Measurements from ENCODE around the gene SLC38A1.
"Not testable (repeated sequence)": the region's sequence is repeated elsewhere in the genome, so short reads cannot be mapped to it uniquely, and the experiment has no call there.

SLC38A1 gene

GRCh38 chr12:46201284-46201789 is 67.5 kb downstream of the SLC38A1 start:
- DNase-seq, result no peak

DNA sequence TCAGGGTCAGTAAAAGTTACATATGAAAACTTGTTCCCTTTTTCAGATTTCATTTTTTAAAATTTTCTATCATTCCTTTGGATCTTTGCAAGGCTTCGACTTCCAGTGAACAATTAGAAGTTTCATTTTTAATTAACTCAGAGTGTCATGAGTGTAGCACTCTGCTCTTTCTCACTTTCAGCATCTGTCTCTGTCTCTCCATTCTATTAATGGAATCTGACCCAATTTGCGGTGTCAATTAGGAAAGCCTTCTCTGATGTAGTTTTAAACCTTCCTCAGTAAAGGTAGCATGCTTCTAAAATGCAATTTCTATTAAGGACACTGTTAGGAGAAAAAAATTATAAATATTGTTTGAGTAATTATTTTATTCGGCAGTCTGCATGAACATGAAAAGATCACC is 68.3 kb downstream of the SLC38A1 start:
- no peak for DNase-seq

DNA sequence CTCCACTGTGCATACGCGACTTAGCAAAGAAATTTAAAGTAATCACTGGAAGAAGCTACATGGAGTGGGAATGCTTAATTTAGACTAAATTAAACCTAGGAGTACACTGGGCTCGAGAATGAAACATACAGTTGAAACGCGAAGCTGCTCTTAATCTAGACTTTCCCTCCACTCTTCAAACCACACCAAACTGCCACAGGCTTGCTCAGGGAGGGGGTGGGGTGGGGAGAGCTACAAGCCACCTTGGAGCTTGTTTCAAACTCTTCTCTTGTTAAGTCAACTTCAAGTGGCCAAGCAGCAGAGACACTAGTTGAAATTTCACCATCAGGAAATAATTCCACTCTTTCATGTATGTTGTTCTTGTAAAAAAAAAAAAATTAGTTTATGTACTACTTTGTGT is 69.9 kb downstream of the SLC38A1 start:
- no peak for DNase-seq

GRCh38 chr12:46197883-46198282 is 71.0 kb downstream of the SLC38A1 start:
- DNase-seq, result no peak

- not testable (repeated sequence) for DNase-seq
Measured at GRCh38 chr12:46190533-46190932, 78.3 kb downstream of the SLC38A1 start.

GRCh38 chr12:46188170-46188569 is 80.7 kb downstream of the SLC38A1 start:
- DNase-seq, result no peak

GRCh38 chr12:46187023-46187422 is 81.8 kb downstream of the SLC38A1 start:
- no peak for DNase-seq

GRCh38 chr12:46186088-46186487 is 82.8 kb downstream of the SLC38A1 start:
- DNase-seq, result no peak

DNA sequence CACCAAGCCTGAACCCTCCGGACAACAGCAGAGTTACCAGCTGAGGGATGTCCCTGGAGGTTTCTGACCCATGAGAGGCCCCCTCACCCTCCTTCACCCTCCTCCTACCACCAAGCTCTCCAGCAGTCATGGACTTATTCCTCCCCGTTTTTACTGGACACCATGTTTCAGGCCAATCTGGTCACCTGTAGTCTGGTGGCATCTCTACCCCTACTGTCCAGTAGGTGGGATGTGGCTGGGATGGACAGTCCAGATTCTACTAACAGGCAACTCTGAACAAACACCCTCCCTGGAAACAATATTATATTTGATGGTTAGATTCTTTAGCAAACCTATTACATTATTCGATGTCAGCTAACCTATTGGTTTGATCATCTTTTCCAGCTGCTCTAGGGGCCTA is 83.2 kb downstream of the SLC38A1 start:
- DNase-seq, result no peak

DNA sequence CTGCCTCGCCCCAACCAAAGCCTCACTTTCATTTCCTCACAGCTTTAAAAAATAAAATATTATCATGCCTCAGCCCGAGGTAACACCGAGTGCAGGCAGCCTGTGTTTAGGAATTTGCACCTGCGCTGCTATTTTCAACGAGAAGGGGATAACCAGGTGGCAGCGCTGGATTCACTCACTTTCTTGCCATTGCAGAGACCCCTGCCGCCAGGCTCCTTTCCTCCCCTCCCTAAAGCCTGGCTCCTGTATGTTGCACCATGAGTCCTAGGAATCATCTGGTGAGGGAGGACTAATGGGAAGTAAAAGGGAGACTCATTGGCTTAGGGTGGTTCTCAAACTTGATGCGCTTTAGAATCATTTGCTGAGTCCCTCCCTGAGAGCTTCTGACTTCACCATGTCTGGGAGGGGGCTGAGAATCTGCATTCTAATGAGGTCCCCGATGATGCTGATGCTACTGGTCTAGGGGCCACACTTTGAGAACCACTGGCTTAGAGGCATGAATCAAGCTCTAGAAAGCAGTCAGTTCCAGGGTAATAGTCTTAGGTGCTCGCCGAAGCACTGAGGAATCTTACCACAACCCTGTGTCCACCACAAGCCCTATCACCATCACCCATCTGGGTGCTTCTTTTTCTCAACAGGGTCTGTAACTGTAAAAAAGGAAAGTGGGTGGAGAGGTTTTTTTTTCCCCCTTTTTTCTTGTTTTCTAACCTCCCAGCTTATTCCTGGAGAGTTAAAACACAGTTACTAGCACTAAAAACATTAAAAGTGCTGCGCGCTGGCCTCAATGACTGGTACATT is 83.8 kb downstream of the SLC38A1 start:
- DNase-seq, result no peak

GRCh38 chr12:46183112-46183511 is 85.7 kb downstream of the SLC38A1 start:
- DNase-seq, result no peak

- no peak for DNase-seq
Measured at GRCh38 chr12:46181465-46181864, 87.4 kb downstream of the SLC38A1 start.

DNA sequence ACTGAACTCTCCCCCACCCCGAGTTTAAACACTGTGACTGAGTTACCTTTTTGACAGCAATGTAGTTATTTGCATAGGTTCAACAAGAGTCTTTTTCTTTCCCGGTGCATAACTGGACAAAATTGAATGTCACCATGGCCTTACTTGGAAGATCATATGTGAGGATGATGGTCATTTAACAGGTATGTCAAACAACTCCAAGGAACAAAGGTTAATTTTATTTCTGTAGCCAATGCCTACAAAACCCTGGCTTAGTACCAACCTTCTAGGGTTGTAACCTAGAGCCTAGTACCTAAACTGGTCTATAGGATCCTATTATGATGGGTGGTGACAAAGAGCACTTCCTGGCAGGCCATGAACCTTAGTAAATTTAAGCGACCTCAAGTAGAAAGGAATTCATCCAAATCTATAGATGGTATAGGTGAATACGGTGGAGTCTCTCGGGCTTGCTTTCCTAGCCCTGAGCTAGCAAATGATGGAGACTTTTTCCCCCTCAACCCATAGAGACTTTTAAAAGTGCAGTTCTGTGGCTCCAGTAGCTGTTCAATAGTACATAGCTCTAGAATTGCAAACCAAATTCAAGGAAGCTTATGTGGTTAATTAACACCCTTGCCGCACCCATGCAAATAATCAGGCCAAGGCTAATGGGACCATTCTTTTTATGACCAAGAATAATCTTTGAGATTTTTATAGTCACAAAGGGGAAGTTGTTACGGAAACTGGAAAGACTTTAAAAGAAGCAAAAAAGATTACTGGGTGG is 89.0 kb downstream of the SLC38A1 start:
- DNase-seq, result no peak

DNA sequence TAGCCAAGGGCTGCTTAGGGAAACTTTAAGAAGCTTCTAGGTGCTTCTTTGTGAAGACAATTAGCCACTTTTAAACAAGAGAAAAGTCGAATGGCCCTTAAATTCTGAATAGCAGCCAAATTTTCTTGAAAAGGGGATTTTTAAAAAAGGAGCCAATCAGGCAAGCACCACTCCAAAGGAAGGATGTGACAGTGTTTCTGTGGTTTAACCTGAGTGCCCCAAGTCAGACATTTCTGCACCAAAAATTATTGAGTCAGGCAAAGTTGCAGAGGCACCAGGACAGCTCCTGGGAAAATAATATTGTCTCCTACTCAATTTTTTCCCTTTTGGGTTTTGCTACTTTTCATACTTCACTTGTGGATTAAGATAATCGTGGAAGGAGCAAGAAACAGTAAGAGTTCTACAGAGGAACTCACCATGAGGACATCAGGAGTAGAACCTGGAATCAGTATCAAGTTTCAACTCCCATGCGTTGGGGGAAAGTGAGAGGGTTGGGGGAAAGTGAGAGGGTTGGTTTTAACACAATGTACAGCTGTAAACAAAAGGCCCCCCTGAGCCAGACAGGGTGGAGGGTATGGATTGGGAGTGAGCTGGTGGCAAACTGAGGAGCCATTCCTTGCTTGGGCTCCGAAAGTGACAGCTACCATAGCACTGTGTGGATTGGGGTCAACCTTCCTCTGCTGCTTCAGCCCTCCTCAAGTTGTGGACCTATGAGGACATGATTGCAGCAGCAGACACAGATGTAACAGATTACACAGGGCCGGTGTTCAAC is 90.8 kb downstream of the SLC38A1 start:
- DNase-seq, result peak; percentile 23

DNA sequence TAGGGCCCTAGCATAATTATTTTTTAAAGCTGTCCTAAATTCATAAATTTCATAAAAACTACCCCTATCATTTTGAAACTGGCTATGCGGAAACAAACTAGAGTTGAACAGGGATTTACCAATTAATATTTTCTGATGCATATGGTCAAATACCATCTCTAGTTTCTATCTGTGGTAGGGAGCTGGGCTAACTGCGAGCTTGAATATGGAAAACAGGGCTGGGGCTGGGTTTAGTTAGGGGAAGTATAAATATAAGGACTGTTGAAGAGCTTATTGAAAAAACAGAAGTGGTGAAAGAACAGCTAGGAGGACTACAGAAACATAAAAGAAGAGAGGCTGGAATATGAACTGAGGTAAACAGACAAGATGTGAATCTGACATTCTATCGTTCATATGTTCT is 91.8 kb downstream of the SLC38A1 start:
- no peak for DNase-seq

DNA sequence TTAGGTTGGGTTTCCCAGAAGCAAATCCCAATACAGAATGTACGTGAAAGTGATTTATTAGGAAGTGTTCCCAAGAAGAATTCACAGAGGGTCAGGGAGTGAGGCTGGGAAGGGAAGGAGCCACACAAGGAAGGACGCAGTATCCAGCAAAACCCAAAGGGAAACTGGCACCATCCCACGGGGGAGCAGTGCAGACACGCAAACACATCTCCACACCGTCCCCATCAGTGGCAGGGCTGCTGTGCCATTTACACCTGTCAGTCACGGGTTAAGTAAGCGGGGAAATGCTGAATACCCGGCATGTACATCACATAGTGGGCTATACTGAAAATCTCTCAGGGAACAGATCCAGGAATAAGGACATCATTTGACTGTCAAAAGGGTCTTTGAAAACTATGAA is 93.9 kb downstream of the SLC38A1 start:
- DNase-seq, result no peak

GRCh38 chr12:46174061-46174662 is 94.7 kb downstream of the SLC38A1 start:
- DNase-seq, result peak; percentile 60

DNA sequence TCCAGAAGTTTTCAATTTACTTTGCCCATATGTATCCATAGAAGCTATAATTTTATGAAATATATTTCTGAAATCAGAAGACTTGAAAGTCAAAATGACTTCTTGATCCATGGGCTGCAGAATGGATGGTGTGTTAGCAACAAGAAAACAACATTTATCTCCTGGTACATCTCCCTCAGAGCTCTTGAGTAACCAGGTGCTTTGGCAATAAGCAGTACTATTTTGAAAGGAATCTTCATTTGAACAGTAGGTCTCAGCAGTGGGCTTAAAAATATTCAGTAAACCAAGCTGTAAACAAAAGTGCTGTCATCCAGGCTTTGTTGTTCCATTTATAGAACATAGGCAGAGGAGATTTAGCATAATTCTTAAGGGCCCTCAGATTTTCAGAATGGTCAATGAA is 100.4 kb downstream of the SLC38A1 start:
- no peak for DNase-seq

DNA sequence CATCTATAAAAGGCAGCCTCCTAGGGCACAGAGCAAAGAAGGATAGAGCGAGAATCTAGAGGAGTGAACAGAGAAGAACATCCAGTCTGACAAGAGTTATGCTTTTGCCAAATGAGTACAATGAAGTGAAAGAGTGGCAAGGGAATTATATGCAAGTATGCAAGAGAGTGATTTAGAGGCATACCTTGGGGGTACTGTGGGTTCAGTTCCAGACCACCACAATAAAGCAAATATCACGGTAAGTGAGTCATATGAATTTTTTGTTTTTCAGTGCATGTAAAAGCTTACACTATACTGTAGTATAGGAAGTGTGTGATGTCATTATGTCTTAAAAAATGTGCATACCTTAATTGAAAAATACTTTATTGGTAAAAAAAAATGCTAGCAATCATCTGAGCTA is 101.4 kb downstream of the SLC38A1 start:
- DNase-seq, result no peak

DNA sequence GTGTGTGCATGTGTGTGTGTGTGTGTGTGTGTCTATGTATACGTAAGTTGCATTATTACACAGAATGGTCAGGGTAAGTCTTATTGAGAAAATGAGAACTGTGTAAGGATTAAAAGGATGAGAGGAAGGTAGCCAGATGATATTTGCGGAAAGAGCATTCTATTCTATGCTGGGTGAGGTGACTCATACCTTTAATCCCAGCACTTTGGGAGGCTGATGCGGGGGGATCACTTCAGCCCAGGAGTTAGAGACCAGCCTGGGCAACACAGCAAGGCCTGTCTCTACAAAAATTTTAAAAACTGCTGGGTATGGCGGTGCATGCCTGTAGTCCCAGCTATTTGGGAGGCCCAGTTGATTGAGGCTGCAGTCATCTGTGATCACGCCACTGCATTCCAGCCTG is 103.7 kb downstream of the SLC38A1 start:
- DNase-seq, result no peak

DNA sequence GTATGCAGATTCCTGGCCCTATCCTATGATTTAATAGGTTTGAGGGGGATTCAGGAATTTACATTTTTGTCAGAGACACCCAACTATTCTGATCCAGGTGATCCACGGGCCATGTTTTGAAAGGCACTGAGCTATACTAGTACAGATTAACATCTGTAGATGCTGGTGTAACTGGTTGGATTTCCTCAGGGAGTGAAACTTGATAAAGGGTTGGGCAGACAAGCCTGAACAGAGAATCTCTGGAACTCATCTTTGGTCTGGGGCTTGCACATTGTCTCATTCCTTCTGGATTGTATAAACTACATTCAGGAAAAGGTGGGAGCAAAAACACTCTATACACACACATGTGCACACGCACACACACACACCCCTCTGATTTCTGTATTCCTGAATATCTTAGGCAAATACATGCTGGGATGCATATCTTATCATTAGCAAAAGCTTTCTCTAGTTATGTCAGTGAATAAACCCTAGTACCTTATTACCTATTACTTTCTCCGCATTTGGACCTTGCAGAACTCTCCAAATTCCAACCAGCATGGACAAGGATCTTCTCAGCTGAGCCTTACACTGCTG is 104.6 kb downstream of the SLC38A1 start:
- DNase-seq, result no peak

- not testable (repeated sequence) for DNase-seq
Measured at GRCh38 chr12:46162549-46163076, 106.2 kb downstream of the SLC38A1 start.
